HG03039 (cell line): ENCODE measurements around the gene PRKCA.

Experiments used
- ATAC-seq: cut with Tn5 transposase; IDR thresholded peaks from one replicate; pipeline ENCODE4 v1.9.1; 2021; ENCODE audit warnings: mild to moderate bottlenecking, moderate library complexity; ENCODE audit not compliant: unreplicated experiment

PRKCA gene

DNA sequence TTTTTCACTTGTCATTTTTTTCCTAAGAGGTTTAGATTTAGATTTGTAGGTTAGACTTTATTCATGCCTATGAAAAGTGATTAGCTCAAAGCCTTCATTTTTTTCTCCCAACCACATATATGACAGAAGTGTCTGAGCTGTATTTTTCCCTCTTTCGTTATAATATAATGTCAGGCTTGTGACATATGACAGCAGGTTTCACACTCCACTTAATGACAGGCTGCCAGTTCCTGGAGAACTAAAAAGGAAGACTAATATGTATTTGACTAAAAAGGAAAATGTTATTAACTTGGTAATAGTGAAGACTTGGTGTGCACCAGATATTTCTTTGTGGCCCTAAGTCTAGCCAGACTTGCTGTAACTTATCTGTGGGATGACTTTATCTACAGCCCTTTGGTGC lies 331.8 kb downstream of the PRKCA start:
- ATAC-seq, result no peak

DNA sequence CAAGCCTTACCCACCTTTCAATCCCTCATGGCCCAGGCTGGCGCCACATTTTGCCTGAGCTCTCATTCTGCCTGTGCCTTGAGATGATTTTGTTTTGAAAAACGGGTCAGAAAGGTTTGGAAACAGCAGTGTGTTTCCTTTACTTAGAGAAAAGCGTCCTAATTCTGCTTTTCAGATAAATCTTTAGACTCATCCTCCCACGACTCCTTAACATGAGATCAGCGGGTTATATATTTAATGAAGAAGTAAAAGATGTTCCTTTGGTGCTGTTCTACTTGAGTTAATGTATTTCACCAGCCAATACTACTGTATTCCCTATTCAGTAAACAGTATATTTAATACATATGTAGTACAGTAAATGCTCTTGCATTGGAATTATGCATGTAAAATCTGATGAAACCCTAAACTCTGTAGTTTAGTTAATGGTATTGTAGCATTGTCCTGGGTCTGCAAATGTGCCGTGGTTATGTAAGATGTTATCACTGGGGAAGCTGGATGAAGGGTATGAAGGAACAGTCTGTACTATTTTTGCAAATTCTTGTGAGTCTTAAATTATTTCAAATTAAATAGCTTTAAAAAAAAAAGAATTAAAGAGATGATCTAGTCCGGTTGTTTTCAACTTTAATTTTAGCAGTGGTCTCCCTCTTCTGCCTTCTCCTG lies 333.1 kb downstream of the PRKCA start:
- no peak for ATAC-seq

GRCh38 chr17:66636111-66636510 lies 333.7 kb downstream of the PRKCA start:
- ATAC-seq, result no peak

DNA sequence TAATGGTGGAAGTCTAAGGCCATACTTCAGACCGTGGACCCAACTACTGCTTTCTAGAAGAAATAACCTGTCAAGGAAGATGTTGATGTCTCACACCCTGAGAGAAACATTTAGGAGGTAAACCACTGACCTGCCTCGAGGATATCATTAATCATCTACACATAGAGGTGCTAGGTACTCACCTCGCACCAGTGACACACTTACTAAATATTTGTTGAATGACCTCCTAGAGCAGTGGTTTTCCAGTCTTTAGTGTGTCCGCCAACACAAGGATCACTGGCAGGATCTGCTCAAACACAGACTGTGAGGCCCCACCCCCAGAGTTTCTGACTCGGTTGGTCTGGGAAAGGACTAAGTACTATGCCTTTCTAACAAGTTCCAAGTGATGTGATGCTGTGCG lies 335.1 kb downstream of the PRKCA start:
- ATAC-seq, result no peak

GRCh38 chr17:66638707-66639479 lies 336.5 kb downstream of the PRKCA start:
- ATAC-seq, result no peak

DNA sequence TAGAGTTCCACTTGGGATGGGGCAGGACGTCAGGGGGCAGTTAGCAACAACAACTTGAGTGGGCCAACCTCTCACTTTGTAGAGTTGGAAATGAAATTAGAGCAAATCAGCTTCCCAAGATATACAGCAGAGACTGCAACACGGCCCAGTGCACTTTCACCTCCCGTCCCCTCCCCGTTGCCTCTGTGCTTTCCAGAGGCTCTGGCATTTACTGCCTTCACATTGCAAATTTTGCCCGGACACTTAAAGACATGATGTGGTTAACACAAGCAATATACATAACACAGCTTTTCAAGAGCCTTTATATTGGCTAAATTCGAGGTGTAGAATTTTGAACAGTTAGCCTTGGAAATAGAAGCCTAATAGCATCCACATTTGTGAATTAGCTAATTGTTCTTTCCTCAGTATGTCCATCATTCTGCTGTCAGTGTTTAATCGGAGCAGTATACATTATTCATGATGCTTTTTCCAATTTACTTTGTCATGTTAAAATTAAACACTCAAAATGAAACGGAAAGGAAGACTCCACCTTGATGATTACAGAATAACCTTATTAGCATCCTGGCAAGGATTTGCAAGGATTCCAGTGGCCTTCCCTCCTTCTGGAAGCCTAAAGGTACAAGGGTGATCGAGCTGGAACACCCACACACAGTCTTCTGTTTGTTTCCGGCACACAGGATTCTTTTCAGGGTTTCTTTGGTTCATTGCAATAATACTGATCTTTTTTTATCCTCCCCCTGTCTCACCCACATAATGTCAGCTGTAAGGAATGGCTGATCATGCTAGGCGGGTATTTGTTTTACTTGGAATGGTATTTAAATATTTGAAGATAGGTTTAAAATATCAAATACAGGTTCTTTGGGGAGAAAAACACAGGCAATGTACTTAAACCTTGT lies 341.6 kb downstream of the PRKCA start:
- no peak for ATAC-seq

DNA sequence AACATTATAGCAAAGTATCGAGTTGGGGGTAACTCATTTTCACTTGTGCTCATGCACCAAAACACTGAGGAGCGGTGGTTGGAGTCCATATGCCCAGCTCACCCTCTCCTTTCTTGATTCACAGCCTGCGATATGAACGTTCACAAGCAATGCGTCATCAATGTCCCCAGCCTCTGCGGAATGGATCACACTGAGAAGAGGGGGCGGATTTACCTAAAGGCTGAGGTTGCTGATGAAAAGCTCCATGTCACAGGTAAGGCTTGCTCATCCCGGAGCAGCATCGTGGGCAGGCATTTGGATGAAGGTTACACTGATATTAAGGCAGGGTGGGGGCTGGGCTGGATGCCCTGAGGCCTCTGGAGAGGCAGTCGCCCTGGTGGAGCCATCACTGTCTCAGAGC lies 342.8 kb downstream of the PRKCA start:
- ATAC-seq, result no peak

DNA sequence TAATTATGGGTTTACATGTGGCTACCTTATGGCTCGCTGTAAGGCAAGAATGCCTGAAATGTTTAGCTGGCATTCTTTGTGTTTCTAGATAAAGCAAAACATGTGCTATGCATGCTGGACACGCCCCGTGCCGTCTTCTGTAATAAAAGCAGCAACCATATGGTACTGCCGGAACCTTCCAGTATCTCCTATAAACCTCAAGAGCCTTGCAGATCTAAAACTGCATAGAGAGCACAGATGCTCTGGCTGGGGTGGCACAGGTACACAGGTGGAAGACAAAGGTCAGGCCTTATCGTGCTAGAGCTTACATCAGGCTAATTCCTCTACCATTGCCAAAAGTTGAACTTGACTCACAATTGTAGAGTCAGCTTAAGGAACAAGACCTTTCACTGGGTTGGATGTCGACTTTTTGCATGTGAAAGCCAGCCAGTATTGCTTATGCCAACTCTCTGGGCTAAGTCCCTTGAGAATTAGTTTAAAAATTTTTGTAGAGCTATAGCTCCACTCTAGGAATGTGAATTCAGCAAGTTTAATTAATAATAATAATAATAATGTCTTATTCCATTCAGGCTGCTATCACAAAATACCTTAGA lies 345.1 kb downstream of the PRKCA start:
- no peak for ATAC-seq

GRCh38 chr17:66649818-66650543 lies 347.6 kb downstream of the PRKCA start:
- ATAC-seq, result no peak

DNA sequence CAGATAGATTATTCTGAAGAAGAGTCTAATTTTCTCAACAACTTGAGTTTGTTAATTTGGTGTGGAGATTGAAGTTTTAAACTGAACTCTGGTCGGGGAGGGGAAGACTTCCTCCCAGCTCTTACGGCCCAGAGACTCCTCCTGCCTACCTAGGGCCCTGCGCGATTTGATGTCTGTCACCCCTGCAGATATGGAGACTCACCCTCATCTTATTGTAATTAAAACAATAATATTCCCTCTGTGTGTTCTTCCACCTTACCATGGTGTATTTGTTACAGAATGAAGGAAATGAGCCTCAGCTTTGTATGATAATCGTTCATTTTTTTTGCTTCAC lies 348.1 kb downstream of the PRKCA start:
- ATAC-seq, result no peak

GRCh38 chr17:66652840-66653507 lies 350.6 kb downstream of the PRKCA start:
- ATAC-seq, result no peak

DNA sequence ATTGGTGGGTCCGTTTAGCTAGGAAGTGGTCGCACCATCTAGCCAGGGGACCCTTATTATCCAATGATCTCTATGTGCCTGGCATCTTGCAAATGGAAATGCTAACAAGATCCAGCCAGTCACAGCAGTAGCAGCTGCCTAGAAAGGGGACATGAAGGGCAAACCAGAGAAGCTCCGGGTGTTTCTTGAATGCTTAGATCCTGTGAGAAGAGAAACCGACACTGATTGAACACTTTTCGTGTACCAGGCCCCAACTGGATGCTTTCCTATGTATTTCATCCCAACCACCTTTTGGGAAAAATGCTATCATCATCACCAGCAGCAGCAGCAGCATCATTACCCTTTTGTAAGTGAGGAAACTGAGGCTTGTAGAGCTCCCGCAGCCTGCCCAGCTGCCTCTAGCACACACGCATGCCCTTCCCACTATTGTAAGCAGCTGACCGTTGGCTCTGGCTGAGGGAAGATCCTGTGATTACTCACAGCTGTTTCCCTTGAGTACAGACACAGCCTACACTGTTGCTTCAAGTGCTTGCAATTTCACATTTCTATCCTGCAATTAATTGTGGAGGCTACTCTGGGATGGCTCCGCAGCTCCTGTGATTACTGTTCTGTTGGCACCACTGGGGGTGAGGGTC lies 351.8 kb downstream of the PRKCA start:
- no peak for ATAC-seq

GRCh38 chr17:66654764-66655163 lies 352.4 kb downstream of the PRKCA start:
- no peak for ATAC-seq

- ATAC-seq, result no peak
Observed at GRCh38 chr17:66655461-66655860, 353.0 kb downstream of the PRKCA start.

GRCh38 chr17:66655861-66656260 lies 353.4 kb downstream of the PRKCA start:
- no peak for ATAC-seq

DNA sequence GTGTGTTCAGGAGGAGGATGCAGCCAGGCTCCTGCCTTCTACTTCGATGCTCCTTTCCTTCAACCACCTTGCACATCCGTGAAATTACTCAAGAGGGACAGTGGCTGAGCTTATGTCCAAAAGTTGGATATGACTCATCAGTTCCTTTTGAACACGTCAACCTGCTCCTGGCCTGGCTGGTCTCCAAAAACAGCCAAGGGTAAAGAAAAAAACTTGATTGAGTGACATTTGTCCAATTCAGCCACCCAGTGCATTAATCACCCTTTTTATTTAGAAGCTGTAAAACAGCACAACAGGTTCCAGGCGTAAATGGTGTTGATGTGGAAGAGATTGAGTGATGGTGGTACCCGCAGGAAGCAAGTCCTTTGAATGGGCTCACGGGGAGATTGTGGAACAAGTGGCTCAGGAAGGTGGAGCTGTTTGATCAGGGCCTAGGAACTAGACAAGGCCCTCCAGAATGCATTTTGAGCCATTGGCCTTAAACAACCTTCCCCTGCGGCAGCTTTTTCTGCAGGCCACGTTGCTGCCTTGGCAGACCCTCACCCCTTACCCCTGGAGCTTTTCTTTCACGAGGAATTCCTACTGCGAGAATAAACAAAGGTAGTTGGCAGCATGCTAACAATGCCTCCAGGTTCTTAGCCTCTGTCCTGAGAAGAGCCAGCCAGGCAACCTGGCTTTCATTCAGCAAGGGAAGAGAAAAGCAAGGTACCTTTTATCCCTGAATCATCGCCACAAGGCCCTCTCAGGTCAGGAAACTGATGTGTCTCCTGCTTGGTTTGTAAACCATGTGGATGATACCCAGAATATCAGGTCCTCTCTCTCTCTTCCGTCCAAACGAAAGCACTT lies 359.2 kb downstream of the PRKCA start:
- ATAC-seq, result no peak

DNA sequence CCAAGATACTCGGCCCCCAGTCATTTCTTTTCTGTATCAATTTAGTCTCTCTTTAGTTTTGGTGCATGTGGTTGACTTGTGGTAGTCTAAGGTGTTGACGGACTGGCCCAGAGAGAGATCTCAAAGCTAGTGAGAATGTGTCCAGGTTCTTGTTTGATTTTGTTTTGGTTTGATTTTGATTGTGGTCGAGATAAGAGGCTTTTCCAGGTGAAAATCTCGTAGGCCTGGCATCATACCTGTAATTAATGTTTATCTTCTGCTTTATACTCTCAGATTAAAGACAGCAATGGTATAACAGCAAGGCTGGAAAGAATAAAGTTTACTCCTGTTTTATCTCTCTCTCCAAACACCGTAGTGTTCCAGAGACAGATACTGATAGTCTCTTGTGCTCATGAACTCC lies 360.1 kb downstream of the PRKCA start:
- no peak for ATAC-seq

- ATAC-seq, result no peak
Observed at GRCh38 chr17:66663041-66663606, 360.7 kb downstream of the PRKCA start.
